Measurements from ENCODE around the gene HDAC11.

DNA sequence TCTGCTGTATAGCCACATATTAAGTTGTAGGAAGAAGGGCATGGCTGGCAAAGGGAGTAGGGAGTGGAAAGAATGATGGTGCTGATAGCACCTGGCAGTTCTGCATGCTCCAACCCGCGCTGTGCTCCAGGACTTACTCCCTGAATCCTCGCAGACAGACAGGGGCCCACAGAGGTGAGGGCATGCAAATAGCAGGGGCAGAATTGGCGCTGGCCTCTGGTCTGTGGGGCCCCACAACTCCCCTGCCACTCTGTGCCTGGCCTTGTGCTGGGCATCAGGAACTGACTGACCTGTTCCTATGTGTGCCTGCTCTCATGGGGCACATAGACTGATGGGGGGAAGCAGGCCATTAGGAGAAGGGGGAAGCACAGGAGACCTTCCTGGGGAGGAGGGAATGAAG is 20.9 kb downstream of the HDAC11 start:
- TF ChIP-seq POLR2A (conservative IDR thresholded peaks at IDR 0.05) = no peak
- TF ChIP-seq CHD2 (IDR thresholded peaks at IDR 0.05; ENCODE audit: low read depth, low read length) = no peak
- TF ChIP-seq POLR2AphosphoS2 (IDR thresholded peaks at IDR 0.05; ENCODE audit: low read length) = no peak

Measured in K562 (cell line).